ENCODE measurements around the gene CHD5.

The CHD5 gene

GRCh38 chr1:6151291-6151822 lies 28.8 kb downstream of the CHD5 start:
- DNase-seq, result no peak

GRCh38 chr1:6150006-6150938 lies 29.8 kb downstream of the CHD5 start:
- no peak for DNase-seq

- no peak for DNase-seq
Observed at GRCh38 chr1:6149597-6149996, 30.5 kb downstream of the CHD5 start.

- peak; percentile 86 for DNase-seq
Observed at GRCh38 chr1:6148497-6149241, 31.5 kb downstream of the CHD5 start.

- DNase-seq, result no peak
Observed at GRCh38 chr1:6145864-6146410, 34.2 kb downstream of the CHD5 start.

GRCh38 chr1:6145396-6145750 lies 34.7 kb downstream of the CHD5 start:
- DNase-seq, result no peak

- no peak for DNase-seq
Observed at GRCh38 chr1:6144647-6145395, 35.3 kb downstream of the CHD5 start.

- no peak for DNase-seq
Observed at GRCh38 chr1:6144175-6144574, 35.9 kb downstream of the CHD5 start.

- DNase-seq, result no peak
Observed at GRCh38 chr1:6143395-6143794, 36.7 kb downstream of the CHD5 start.

- DNase-seq, result no peak
Observed at GRCh38 chr1:6142734-6143133, 37.4 kb downstream of the CHD5 start.

GRCh38 chr1:6142036-6142621 lies 38.0 kb downstream of the CHD5 start:
- DNase-seq, result no peak

GRCh38 chr1:6141592-6141991 lies 38.5 kb downstream of the CHD5 start:
- no peak for DNase-seq

- no peak for DNase-seq
Observed at GRCh38 chr1:6140413-6140812, 39.7 kb downstream of the CHD5 start.

- no peak for DNase-seq
Observed at GRCh38 chr1:6137758-6138157, 42.4 kb downstream of the CHD5 start.

- DNase-seq, result no peak
Observed at GRCh38 chr1:6136516-6137220, 43.5 kb downstream of the CHD5 start.

- DNase-seq, result no peak
Observed at GRCh38 chr1:6134741-6135510, 45.2 kb downstream of the CHD5 start.

- DNase-seq, result no peak
Observed at GRCh38 chr1:6134206-6134605, 45.9 kb downstream of the CHD5 start.

- DNase-seq, result no peak
Observed at GRCh38 chr1:6133146-6133895, 46.8 kb downstream of the CHD5 start.

- no peak for DNase-seq
Observed at GRCh38 chr1:6131561-6131960, 48.6 kb downstream of the CHD5 start.

GRCh38 chr1:6130596-6130995 lies 49.5 kb downstream of the CHD5 start:
- no peak for DNase-seq

Measured in NCI-H1092 treated with DMSO at 0.1 percent for 48 hours (cell line).